Body of pancreas (tissue), 4 donors: ENCODE data around the gene PTPRT. TPM values are rescaled to one million over a fixed set of nuclear protein-coding genes. Genes with fewer than 3 reads are reported as not detected.
A peak's percentile ranks its signal among the peaks of the same experiment; 100 is the strongest.

Experiments used
- ATAC-seq: fragments of 150-250 bp; one replicate; pipeline ENCODE4 v1.9.1; 2016
- DNase-seq, 4 donors: peaks; one replicate each; pipeline ENCODE4 v3.0.0-alpha.2; 2019
- H3K27ac ChIP-seq, 4 donors: fragments of 200-600 bp; sonication (generic); 1 replicate in 3 of 4; 2 replicates in 1 of 4; pipeline versions ENCODE4 v1.5.1 to v1.6.1; 2016 to 2019; ENCODE audit warnings: mild to moderate bottlenecking in 1 of 4, mixed read lengths in 1 of 4, moderate library complexity in 1 of 4
- H3K27me3 ChIP-seq, 2 donors: fragments of 200-600 bp; sonication (generic); one replicate each; pipeline ENCODE4 v1.6.0; 2016; ENCODE audit warnings: mild to moderate bottlenecking in 1 of 2
- H3K36me3 ChIP-seq, 2 donors: fragments of 200-600 bp; sonication (generic); replicated peaks in 1 of 2; 2 replicates each; pipeline ENCODE4 v1.5.1; 2016; ENCODE audit warnings: low read depth in 2 of 2; ENCODE audit not compliant: insufficient read depth in 1 of 2
- H3K4me1 ChIP-seq: fragments of 200-600 bp; sonication (generic); one replicate; pipeline ENCODE4 v1.6.0; 2016
- H3K4me3 ChIP-seq, 2 donors: fragments of 200-600 bp; sonication (generic); 1 replicate in 1 of 2; 2 replicates in 1 of 2; pipeline ENCODE4 v1.5.1; 2016 to 2019
- H3K9me3 ChIP-seq, 3 donors: fragments of 200-600 bp; sonication (generic); 1 replicate in 2 of 3; 2 replicates in 1 of 3; pipeline ENCODE4 v1.5.1; 2016
- CTCF ChIP-seq, 7 experiments: fragments of 450-650 bp in 4 of 7; fragments of 200-600 bp in 3 of 7; sonication (generic) in 3 of 7; IDR thresholded peaks; one replicate each; pipeline ENCODE4 v1.5.1; 2016 to 2019; ENCODE audit warnings: antibody characterized with exemption in 7 of 7
- POLR2A ChIP-seq, 3 donors: fragments of 450-650 bp; IDR thresholded peaks; one replicate each; pipeline ENCODE4 v1.6.1; 2016; ENCODE audit warnings: antibody characterized with exemption in 3 of 3, mild to moderate bottlenecking in 2 of 3
- WGBS, 2 donors: methylation state at CpG; one replicate each; pipeline ENCODE4 v1.1.5; 2017; 5-methylcytosine and 5-hydroxymethylcytosine counted together
- intact Hi-C: fragments of 100-400 bp; cut with DNase I; formaldehyde crosslinking; loops from one replicate; pipeline ENCODE4 v1.15.1; 2023
- small RNA-seq: library from RNA; depleted of rRNA; stranded (forward); fragments of <200 nt; gene quantifications from one replicate; pipeline ENCODE3, GENCODE V24; 2016
- total RNA-seq, 2 donors: library from RNA; depleted of rRNA; stranded (reverse); fragments of >200 nt; gene quantifications; one replicate each; pipeline ENCODE4 v1.1.0, GENCODE V29; 2016

PTPRT gene
- total RNA-seq, 2 donors from 2014 or later, result 0.33 to 1.0 TPM

- Histone ChIP-seq H3K27me3 (no peaks in the 10 kb centered on the region), H3K4me3 (no peak overlapping the region), H3K4me1 (no peaks in the 10 kb centered on the region), H3K36me3 (no peaks in the 10 kb centered on the region), H3K9me3 (no peaks in the 10 kb centered on the region), H3K27ac (no peak overlapping the region)
- TF ChIP-seq CTCF (IDR thresholded peaks at IDR 0.05) (peak in 1 of 7 experiments; percentile 7), POLR2A (IDR thresholded peaks at IDR 0.05) (no peak)
- DNase-seq (no peak), ATAC-seq (no peak)
- intact Hi-C loops, result no loop called here
- 12 to 18% methylated on average over 6 of the region's 6 CpGs for WGBS, 2 donors
These were observed 1148.6 kb downstream of the PTPRT start for GRCh38 chr20:42041000-42041565.

DNA sequence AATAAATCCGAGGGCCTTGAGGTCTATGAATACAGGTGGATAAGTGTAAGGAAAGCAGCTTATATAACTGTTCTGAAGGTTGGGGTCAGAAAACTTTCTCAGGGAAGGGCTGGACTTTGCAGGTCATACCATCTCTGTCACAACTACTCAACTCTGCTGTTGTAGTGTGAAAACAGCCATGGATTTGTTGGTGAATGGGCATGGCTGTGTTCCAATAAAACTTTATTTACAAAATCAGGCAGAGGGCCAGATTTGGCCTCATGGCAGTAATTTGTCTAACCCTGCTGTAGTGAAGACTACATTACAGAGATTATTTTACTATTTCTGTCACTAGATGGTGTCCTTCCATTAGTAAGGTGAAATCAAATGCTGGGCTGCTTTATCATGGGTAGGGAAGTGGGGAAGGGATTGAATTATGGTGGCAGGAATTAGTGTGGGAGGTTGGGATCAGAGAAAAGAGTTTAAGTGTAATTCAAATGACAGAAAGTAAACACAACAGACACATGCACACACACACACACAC is 1161.9 kb downstream of the PTPRT start:
- no peak for ATAC-seq
- no peaks in the 10 kb centered on the region for H3K27me3 ChIP-seq
- no peak overlapping the region for H3K4me3 ChIP-seq
- H3K4me1 ChIP-seq, result peaks cover 5% of the 10 kb centered on the region
- no peak for DNase-seq
- intact Hi-C loops, result no loop called here
- H3K27ac ChIP-seq, result no peak overlapping the region
- no peak for TF ChIP-seq POLR2A (IDR thresholded peaks at IDR 0.05)
- peak in 3 of 7 experiments; percentile 19 to 29 (median 22) for TF ChIP-seq CTCF (IDR thresholded peaks at IDR 0.05)
- 48 to 69% methylated on average over 1 of the region's 1 CpG for WGBS, 2 donors
- no peaks in the 10 kb centered on the region for H3K36me3 ChIP-seq
- H3K9me3 ChIP-seq, result no peaks in the 10 kb centered on the region

- intact Hi-C loops, result no loop called here
- Histone ChIP-seq H3K9me3 (no peaks in the 10 kb centered on the region), H3K36me3 (no peaks in the 10 kb centered on the region), H3K4me1 (peaks cover 5% of the 10 kb centered on the region), H3K4me3 (no peak overlapping the region), H3K27ac (no peak overlapping the region), H3K27me3 (no peaks in the 10 kb centered on the region)
- DNase-seq (no peak), ATAC-seq (no peak)
- TF ChIP-seq CTCF (IDR thresholded peaks at IDR 0.05), result no peak
- no peak for TF ChIP-seq POLR2A (IDR thresholded peaks at IDR 0.05)
- WGBS, 2 donors, result 64 to 93% methylated on average over 4 of the region's 4 CpGs
These were observed 1163.1 kb downstream of the PTPRT start for GRCh38 chr20:42026599-42026998.

- no peaks in the 10 kb centered on the region for H3K9me3 ChIP-seq
- no peak overlapping the region for H3K27ac ChIP-seq
- DNase-seq (no peak), ATAC-seq (no peak)
- intact Hi-C loops, result no loop called here
- no peaks in the 10 kb centered on the region for H3K27me3 ChIP-seq
- no peak overlapping the region for H3K4me3 ChIP-seq
- WGBS, 2 donors, result 27 to 28% methylated on average over 5 of the region's 5 CpGs
- H3K36me3 ChIP-seq, result no peaks in the 10 kb centered on the region
- peaks cover 5% of the 10 kb centered on the region for H3K4me1 ChIP-seq
- TF ChIP-seq POLR2A (IDR thresholded peaks at IDR 0.05), result no peak
- no peak for TF ChIP-seq CTCF (IDR thresholded peaks at IDR 0.05)
These were observed 1165.1 kb downstream of the PTPRT start for GRCh38 chr20:42024653-42025052.

Small RNA genes lying within 50 kb of the gene (small RNA-seq; reads per million reads assigned to genes)
- not detected for gene RN7SKP100
